ENCODE results near the gene ISCU.
"Not testable (repeated sequence)": the region's sequence is repeated elsewhere in the genome, so short reads cannot be mapped to it uniquely, and the experiment has no call there.

Gene ISCU

DNA sequence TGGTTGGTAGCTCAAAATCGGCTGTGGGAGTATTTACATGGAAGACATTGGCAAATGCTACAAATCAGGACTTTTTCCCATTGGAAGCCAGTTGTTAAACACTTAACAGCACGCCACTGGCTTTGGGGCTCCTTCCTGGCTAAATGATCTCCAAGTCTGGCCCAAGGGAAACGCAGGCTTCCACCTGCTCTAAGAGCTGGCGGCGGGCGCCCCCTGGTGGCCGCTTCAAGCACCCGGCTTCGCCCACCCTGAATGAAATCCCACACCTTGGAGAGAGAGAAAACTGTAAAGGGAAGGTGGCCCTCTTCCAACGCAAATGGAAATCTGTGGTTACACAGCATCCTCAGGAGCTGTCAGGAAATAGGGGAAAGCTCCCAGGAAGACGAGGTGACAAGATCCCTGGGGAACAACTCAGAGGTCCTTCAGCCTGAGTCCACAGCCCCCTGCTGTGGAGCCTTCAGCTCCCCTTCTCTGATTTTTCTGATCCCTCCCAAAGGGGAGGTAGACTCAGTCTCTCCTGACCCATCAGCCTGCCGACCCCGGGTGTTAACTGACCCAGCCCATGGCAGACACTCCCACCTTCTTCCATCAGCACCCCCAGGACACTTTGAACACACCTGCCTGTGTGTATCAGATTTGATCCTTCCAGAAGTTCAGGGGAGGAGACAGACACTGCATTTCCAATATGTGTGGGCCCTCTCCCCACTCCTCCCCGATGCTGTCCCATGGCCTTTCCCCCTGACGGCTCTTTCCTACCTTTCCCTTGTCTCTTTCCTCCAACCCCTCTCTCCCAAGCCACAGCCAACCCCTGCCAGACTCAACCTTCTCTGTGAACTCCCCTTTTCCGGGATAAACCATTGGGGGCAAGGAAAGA, 55.9 kb downstream of the ISCU start:
- peak in 1 of 2 experiments; percentile 77 for DNase-seq (ENCODE audit: low read depth in 2 of 2)

GRCh38 chr12:108618953-108619274, 56.5 kb downstream of the ISCU start:
- not testable (repeated sequence) for DNase-seq (ENCODE audit: low read depth in 2 of 2)

Data from stimulated activated CD4-positive, alpha-beta T cell treated with anti-CD3 and anti-CD28 coated beads, Interleukin-12 subunit alpha, Interleukin-12 subunit beta, amount 100 ng/mL, for 24 hours (primary cell).